ENCODE results near the gene OR52E8.

- no peak for TF ChIP-seq CTCF (IDR thresholded peaks at IDR 0.05; ENCODE audit: poor library complexity)
- no peak for TF ChIP-seq EZH2 (IDR thresholded peaks at IDR 0.05; ENCODE audit: borderline replicate concordance)
- TF ChIP-seq EZH2phosphoT487 (IDR thresholded peaks at IDR 0.05; ENCODE audit: low read depth, severe bottlenecking, unreplicated experiment) = no peak
Measured at GRCh38 chr11:5887661-5888060, 30.2 kb upstream of the OR52E8 start.
